ENCODE results near the gene MFF.

Gene MFF

GRCh38 chr2:227324995-227325838, at the start of gene MFF:
Gene MFF, plus strand, starts transcription at chr2:227325251. Its CDS starts 5,415 bp downstream, at chr2:227330666.
- DNase-seq (ENCODE audit: low read depth in 2 of 2): peak; percentile 88 to 90

GRCh38 chr2:227280895-227281294, 44.2 kb upstream of the MFF start:
- no peak for DNase-seq (ENCODE audit: low read depth in 2 of 2)

GRCh38 chr2:227285741-227286236, 39.3 kb upstream of the MFF start:
- no peak for DNase-seq (ENCODE audit: low read depth in 2 of 2)

- no peak for DNase-seq (ENCODE audit: low read depth in 2 of 2)
Observed at GRCh38 chr2:227287771-227288170, 37.3 kb upstream of the MFF start.

GRCh38 chr2:227292314-227292713, 32.7 kb upstream of the MFF start:
- DNase-seq (ENCODE audit: low read depth in 2 of 2): no peak

GRCh38 chr2:227293531-227293930, 31.5 kb upstream of the MFF start:
- DNase-seq (ENCODE audit: low read depth in 2 of 2): no peak

GRCh38 chr2:227295806-227296205, 29.2 kb upstream of the MFF start:
- DNase-seq (ENCODE audit: low read depth in 2 of 2): no peak

GRCh38 chr2:227296671-227297405, 28.2 kb upstream of the MFF start:
- DNase-seq (ENCODE audit: low read depth in 2 of 2): no peak

GRCh38 chr2:227301523-227301922, 23.5 kb upstream of the MFF start:
- DNase-seq (ENCODE audit: low read depth in 2 of 2): no peak

GRCh38 chr2:227308784-227309183, 16.3 kb upstream of the MFF start:
- DNase-seq (ENCODE audit: low read depth in 2 of 2): no peak

- DNase-seq (ENCODE audit: low read depth in 2 of 2): no peak
Observed at GRCh38 chr2:227310756-227311110, 14.3 kb upstream of the MFF start.

- DNase-seq (ENCODE audit: low read depth in 2 of 2): no peak
Observed at GRCh38 chr2:227311861-227312506, 13.1 kb upstream of the MFF start.

GRCh38 chr2:227312579-227312978, 12.5 kb upstream of the MFF start:
- no peak for DNase-seq (ENCODE audit: low read depth in 2 of 2)

GRCh38 chr2:227313310-227313709, 11.7 kb upstream of the MFF start:
- no peak for DNase-seq (ENCODE audit: low read depth in 2 of 2)

- DNase-seq (ENCODE audit: low read depth in 2 of 2): no peak
Observed at GRCh38 chr2:227317834-227318233, 7.2 kb upstream of the MFF start.

- no peak for DNase-seq (ENCODE audit: low read depth in 2 of 2)
Observed at GRCh38 chr2:227320305-227321094, 4.6 kb upstream of the MFF start.

GRCh38 chr2:227322530-227323205, 2.4 kb upstream of the MFF start:
- DNase-seq (ENCODE audit: low read depth in 2 of 2): no peak

GRCh38 chr2:227323818-227324217, 1.2 kb upstream of the MFF start:
- no peak for DNase-seq (ENCODE audit: low read depth in 2 of 2)

- no peak for DNase-seq (ENCODE audit: low read depth in 2 of 2)
Observed at GRCh38 chr2:227324642-227324994, 433 bp upstream of the MFF start.

GRCh38 chr2:227325839-227326195, 766 bp downstream of the MFF start:
- DNase-seq (ENCODE audit: low read depth in 2 of 2): no peak

- DNase-seq (ENCODE audit: low read depth in 2 of 2): no peak
Observed at GRCh38 chr2:227326783-227327182, 1.7 kb downstream of the MFF start.

Measured in stimulated activated CD8-positive, alpha-beta memory T cell treated with anti-CD3 and anti-CD28 coated beads, Interleukin-2, amount 100 ng/mL, for 48 hours (primary cell).